ENCODE results near the gene ELFN2. TPM values are rescaled to one million over a fixed set of nuclear protein-coding genes. Genes with fewer than 3 reads are reported as not detected.

The ELFN2 gene
- total and polyA plus RNA-seq, 2 donors (not counting 3 experiments of a cell fraction or from before 2014, with no cell fraction given) = 0.41 to 1.3 TPM

DNA sequence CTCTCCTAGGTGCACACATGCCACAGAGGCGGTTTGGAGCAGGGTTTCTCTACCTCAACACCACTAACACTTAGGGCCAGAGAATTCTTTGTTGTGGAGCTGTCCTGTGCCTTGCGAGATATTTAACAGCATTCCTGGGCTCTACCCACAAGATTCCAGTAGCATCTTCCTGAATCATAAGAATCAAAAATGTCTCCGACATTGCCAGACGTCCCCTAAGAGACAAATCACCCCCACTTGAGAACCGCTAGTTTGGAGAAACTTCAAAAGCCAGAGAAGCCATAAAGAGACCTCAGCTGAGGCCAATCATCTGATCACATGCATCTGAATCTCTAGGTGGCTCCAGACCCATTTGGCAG, 42.8 kb upstream of the ELFN2 start:
- FAIRE-seq (no peak), DNase-seq (ENCODE audit: low read depth, low spot score) (no peak)
- no peaks in the 10 kb centered on the region for H3K27me3 ChIP-seq (ENCODE audit: control insufficient read depth in 2 of 2, insufficient read depth in 2 of 2, low read length in 2 of 2)
- no peaks in the 10 kb centered on the region for H3K9me3 ChIP-seq (replicated peaks; ENCODE audit: control insufficient read depth, insufficient read depth, low read length)
- H3K4me1 ChIP-seq (ENCODE audit: control insufficient read depth, extremely low read depth, insufficient read depth, low read length) = no peaks in the 10 kb centered on the region
- no TSS peak for BruUV-seq (replicated peaks)
- H4K20me1 ChIP-seq (replicated peaks; ENCODE audit: control insufficient read depth, extremely low read depth, insufficient read depth, low read length) = no peaks in the 10 kb centered on the region
- dilution Hi-C loops (cut with MboI; ENCODE audit: extremely low pct_ligation_motif_present, low sequenced_read_pairs) = no loop called here
- no peak for TF ChIP-seq POLR2AphosphoS5 (IDR thresholded peaks at IDR 0.05; ENCODE audit: insufficient read depth, low read depth, low read length)
- TF ChIP-seq GATA2 (IDR thresholded peaks at IDR 0.05; ENCODE audit: insufficient read depth, insufficient read length, low read depth, low read length) = no peak
- no peak for TF ChIP-seq JUN (IDR thresholded peaks at IDR 0.05; ENCODE audit: borderline replicate concordance, insufficient read depth, insufficient read length, low read depth)
- TF ChIP-seq, protein P1, sequence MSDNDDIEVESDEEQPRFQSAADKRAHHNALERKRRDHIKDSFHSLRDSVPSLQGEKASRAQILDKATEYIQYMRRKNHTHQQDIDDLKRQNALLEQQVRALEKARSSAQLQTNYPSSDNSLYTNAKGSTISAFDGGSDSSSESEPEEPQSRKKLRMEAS (IDR thresholded peaks at IDR 0.05; ENCODE audit: insufficient read depth, insufficient read length) = no peak
- TF ChIP-seq MYC (IDR thresholded peaks at IDR 0.05; ENCODE audit: low read depth, low read length) = no peak
- TF ChIP-seq FOS (IDR thresholded peaks at IDR 0.05; ENCODE audit: borderline replicate concordance, insufficient read depth, low read length) = no peak
- TF ChIP-seq POLR2A (IDR thresholded peaks at IDR 0.05; ENCODE audit: low read depth, low read length) = no peak
- TF ChIP-seq EZH2 (IDR thresholded peaks at IDR 0.05; ENCODE audit: borderline replicate concordance, low read depth, low read length, severe bottlenecking) = no peak
- TF ChIP-seq, protein P2, sequence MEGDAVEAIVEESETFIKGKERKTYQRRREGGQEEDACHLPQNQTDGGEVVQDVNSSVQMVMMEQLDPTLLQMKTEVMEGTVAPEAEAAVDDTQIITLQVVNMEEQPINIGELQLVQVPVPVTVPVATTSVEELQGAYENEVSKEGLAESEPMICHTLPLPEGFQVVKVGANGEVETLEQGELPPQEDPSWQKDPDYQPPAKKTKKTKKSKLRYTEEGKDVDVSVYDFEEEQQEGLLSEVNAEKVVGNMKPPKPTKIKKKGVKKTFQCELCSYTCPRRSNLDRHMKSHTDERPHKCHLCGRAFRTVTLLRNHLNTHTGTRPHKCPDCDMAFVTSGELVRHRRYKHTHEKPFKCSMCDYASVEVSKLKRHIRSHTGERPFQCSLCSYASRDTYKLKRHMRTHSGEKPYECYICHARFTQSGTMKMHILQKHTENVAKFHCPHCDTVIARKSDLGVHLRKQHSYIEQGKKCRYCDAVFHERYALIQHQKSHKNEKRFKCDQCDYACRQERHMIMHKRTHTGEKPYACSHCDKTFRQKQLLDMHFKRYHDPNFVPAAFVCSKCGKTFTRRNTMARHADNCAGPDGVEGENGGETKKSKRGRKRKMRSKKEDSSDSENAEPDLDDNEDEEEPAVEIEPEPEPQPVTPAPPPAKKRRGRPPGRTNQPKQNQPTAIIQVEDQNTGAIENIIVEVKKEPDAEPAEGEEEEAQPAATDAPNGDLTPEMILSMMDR (IDR thresholded peaks at IDR 0.05; ENCODE audit: extremely low read depth in 1 of 2, insufficient read depth in 1 of 2, low read depth in 1 of 2, low read length in 2 of 2) = no peak
- H3K4me3 ChIP-seq (replicated peaks in 1 of 3; ENCODE audit: insufficient read depth in 1 of 3, low read depth in 1 of 3, low read length in 3 of 3) = no peak overlapping the region
- no peak overlapping the region for H2AFZ ChIP-seq (ENCODE audit: low read depth, low read length)
- CTCF ChIA-PET = interaction anchor here (1.0 to 1.3 kb wide), 2 partner anchors 12 to 122 kb away, joined by 3 to 5 read pairs; no protein-coding TSS in a partner anchor
- POLR2A ChIA-PET = no interaction called here
- intact Hi-C loops (cut with micrococcal nuclease) = no loop called here
- no peak overlapping the region for H3K27ac ChIP-seq (ENCODE audit: insufficient read depth, low read depth, low read length)
- no peaks in the 10 kb centered on the region for H3K9me1 ChIP-seq (replicated peaks; ENCODE audit: control insufficient read depth, extremely low read depth, insufficient read depth, low read length)
- no peak overlapping the region for H3K9ac ChIP-seq (replicated peaks; ENCODE audit: extremely low read depth, insufficient read depth, low read length)
- no peak overlapping the region for H3K4me2 ChIP-seq (ENCODE audit: insufficient read depth, low read length)
- H3K79me2 ChIP-seq (ENCODE audit: control insufficient read depth, insufficient read depth, low read length) = peaks cover 2% of the 10 kb centered on the region
- peaks cover 11 to 69% of the 10 kb centered on the region in 2 experiments for H3K36me3 ChIP-seq (ENCODE audit: control insufficient read depth in 2 of 2, extremely low read depth in 1 of 2, insufficient read depth in 2 of 2, low read length in 2 of 2)

Measured in endothelial cell of umbilical vein (primary cell).